Measurements from ENCODE around the gene PRKAR2A. TPM values are rescaled to one million over a fixed set of nuclear protein-coding genes. Genes with fewer than 3 reads are reported as not detected.

Gene PRKAR2A
- polyA plus RNA-seq, 1 donor from 2014 or later: 26.1 TPM

- no peaks in the 10 kb centered on the region for H3K79me2 ChIP-seq (replicated peaks; ENCODE audit: insufficient read depth, low read length)
- H3K9me3 ChIP-seq (ENCODE audit: low read length): no peaks in the 10 kb centered on the region
- H3K27me3 ChIP-seq (ENCODE audit: insufficient read depth, low read depth, low read length): no peaks in the 10 kb centered on the region
- no peak overlapping the region for H3K4me2 ChIP-seq (ENCODE audit: low read length)
- H3K4me3 ChIP-seq (ENCODE audit: low read length): no peak overlapping the region
- no peak overlapping the region for H3K27ac ChIP-seq (ENCODE audit: low read length)
- H3K9ac ChIP-seq (ENCODE audit: low read length): no peak overlapping the region
- TF ChIP-seq EZH2 (IDR thresholded peaks at IDR 0.05; ENCODE audit: borderline replicate concordance, insufficient read depth, low read length, poor library complexity, severe bottlenecking) (no peak), POLR2AphosphoS5 (IDR thresholded peaks at IDR 0.05) (no peak), MXI1 (conservative IDR thresholded peaks at IDR 0.05; ENCODE audit: poor library complexity, severe bottlenecking) (no peak), RAD21 (conservative IDR thresholded peaks at IDR 0.05) (no peak), CTCF (IDR thresholded peaks at IDR 0.05; ENCODE audit: poor library complexity, severe bottlenecking) (no peak), EP300 (conservative IDR thresholded peaks at IDR 0.05; ENCODE audit: poor library complexity, severe bottlenecking) (no peak), REST (IDR thresholded peaks at IDR 0.05; ENCODE audit: borderline replicate concordance) (no peak), TAF1 (IDR thresholded peaks at IDR 0.05; ENCODE audit: low read depth) (no peak), SMC3 (conservative IDR thresholded peaks at IDR 0.05; ENCODE audit: poor library complexity) (no peak)
- H2AFZ ChIP-seq (ENCODE audit: low read depth, low read length): no peak overlapping the region
- H3K9me2 ChIP-seq (ENCODE audit: insufficient read depth, low read length): no peaks in the 10 kb centered on the region
- no peaks in the 10 kb centered on the region for H4K20me1 ChIP-seq (ENCODE audit: insufficient read depth)
- H3K36me3 ChIP-seq (ENCODE audit: insufficient read depth, low read length): no peaks in the 10 kb centered on the region
- H3F3A ChIP-seq (ENCODE audit: insufficient read depth, low read length, poor library complexity, severe bottlenecking): no peaks in the 10 kb centered on the region
Observed at GRCh38 chr3:48885753-48886152, 38.1 kb upstream of the PRKAR2A start.

GRCh38 chr3:48881652-48882114 is 34.0 kb upstream of the PRKAR2A start:
- H3K9me3 ChIP-seq (ENCODE audit: low read length): no peaks in the 10 kb centered on the region
- H2AFZ ChIP-seq (ENCODE audit: low read depth, low read length): no peak overlapping the region
- no peak overlapping the region for H3K27ac ChIP-seq (ENCODE audit: low read length)
- H3K9me2 ChIP-seq (ENCODE audit: insufficient read depth, low read length): no peaks in the 10 kb centered on the region
- TF ChIP-seq EP300 (conservative IDR thresholded peaks at IDR 0.05; ENCODE audit: poor library complexity, severe bottlenecking) (no peak), SMC3 (conservative IDR thresholded peaks at IDR 0.05; ENCODE audit: poor library complexity) (no peak), MXI1 (conservative IDR thresholded peaks at IDR 0.05; ENCODE audit: poor library complexity, severe bottlenecking) (no peak), CTCF (IDR thresholded peaks at IDR 0.05; ENCODE audit: poor library complexity, severe bottlenecking) (no peak), RAD21 (conservative IDR thresholded peaks at IDR 0.05) (no peak)
- no peaks in the 10 kb centered on the region for H3K79me2 ChIP-seq (replicated peaks; ENCODE audit: insufficient read depth, low read length)
- no peak overlapping the region for H3K4me3 ChIP-seq (ENCODE audit: low read length)
- no peak overlapping the region for H3K9ac ChIP-seq (ENCODE audit: low read length)
- H4K20me1 ChIP-seq (ENCODE audit: insufficient read depth): no peaks in the 10 kb centered on the region
- H3K4me2 ChIP-seq (ENCODE audit: low read length): no peak overlapping the region
- H3K36me3 ChIP-seq (ENCODE audit: insufficient read depth, low read length): no peaks in the 10 kb centered on the region
- H3F3A ChIP-seq (ENCODE audit: insufficient read depth, low read length, poor library complexity, severe bottlenecking): no peaks in the 10 kb centered on the region
- H3K27me3 ChIP-seq (ENCODE audit: insufficient read depth, low read depth, low read length): no peaks in the 10 kb centered on the region
